22Rv1 (cell line): ENCODE data around the gene UBN1.

Experiments
- CTCF ChIP-seq: fragments of 450-650 bp; IDR thresholded peaks from 2 replicates; pipeline ENCODE4 v1.5.1; 2017; ENCODE audit warnings: mild to moderate bottlenecking
- ZFX ChIP-seq: fragments of 450-650 bp; IDR thresholded peaks from 2 replicates; pipeline ENCODE4 v1.6.1; 2017; ENCODE audit warnings: antibody characterized with exemption, borderline replicate concordance

- TF ChIP-seq CTCF = no peak
- TF ChIP-seq ZFX = no peak
These were observed 73.5 kb downstream of the UBN1 start for GRCh38 chr16:4920826-4921225.
